Measurements from ENCODE around the gene SIDT1. TPM values are rescaled to one million over a fixed set of nuclear protein-coding genes. Genes with fewer than 3 reads are reported as not detected.
A peak's percentile ranks its signal among the peaks of the same experiment; 100 is the strongest.
"Not testable (repeated sequence)": the region's sequence is repeated elsewhere in the genome, so short reads cannot be mapped to it uniquely, and the experiment has no call there.

The SIDT1 gene
- polyA plus RNA-seq, 3 donors = 2.4 to 3.9 (median 2.7) TPM

DNA sequence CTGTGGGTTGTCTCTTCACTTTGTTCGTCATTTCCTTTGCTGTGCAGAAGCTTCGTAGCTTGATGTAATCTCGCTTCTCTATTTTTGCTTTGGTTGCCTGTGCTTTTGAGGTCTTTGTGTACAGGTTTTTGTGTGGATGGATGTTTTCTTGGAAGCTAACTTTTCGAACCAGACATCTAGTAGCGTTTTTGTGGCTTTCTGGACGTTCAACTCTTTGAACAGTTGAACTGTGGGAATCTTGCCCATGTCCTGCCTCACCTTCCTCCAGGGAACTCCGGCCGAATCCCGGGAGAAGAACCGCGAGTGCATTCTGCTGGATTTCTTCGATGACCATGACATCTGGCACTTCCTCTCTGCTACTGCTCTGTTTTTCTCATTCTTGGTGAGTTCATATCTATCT lies 93.5 kb downstream of the SIDT1 start:
- DNase-seq (ENCODE audit: extremely low read depth in 1 of 11, low read depth in 9 of 11, low spot score in 4 of 11) = no peak

DNA sequence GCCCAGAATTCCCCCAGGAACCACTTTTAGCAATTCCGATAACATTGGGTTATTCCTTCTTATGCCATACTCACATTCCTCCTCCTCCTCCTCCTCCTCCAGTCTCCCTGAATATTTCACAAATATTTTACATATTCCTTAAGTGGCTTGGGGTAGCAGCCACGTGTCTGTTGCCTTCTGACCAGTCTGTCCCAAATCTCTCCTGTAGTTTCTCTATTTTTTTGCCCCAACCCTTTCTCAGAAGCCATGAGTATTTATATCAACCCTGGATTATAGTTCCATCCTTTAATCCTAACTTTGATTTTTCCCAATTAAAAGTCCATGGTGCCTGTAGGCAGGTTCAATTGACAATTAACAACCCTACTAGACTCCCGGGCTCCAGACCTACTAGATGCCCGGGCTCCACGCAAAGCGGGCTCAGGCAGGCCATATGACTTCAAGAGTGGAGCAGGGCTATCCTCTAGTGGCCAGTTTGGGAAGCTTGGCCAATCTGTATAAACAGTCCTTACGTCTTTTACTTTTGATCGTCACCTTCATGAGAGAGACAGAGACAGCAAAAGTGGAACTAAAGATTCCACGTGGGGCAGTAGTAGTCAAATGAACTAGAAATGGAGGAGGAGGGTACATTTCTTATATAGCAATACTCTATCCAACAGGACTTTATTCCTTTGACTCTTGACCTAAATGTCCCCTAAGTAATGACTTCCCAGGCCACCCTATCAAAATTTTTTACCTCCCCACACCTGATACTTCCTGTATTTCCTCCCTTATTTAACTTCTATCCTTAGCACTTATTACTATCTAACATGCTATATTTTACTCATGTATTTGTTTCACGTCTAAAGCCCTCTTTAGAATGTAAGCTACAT lies 94.4 kb downstream of the SIDT1 start:
- peak in 6 of 11 donors; percentile 25 to 43 (median 37) for DNase-seq (ENCODE audit: extremely low read depth in 1 of 11, low read depth in 9 of 11, low spot score in 4 of 11)

DNA sequence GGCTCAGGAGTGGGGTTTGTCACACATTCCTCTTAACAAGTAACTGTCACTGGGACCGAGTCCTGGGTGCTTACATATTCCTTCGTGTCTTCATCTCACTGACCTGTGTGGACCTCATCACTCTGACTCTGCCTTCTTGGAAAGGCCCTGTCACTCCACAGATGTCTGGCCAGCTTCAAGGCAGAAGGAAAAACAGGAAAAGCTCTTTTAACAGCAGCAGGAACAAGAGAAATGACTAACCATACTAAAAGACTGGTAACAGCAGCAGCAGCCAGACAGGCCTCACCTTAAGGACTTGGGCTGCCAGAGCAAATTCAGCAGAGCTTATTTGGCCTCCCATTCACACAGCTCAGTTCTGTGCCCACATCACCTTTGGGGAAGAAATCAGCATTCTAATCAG lies 96.0 kb downstream of the SIDT1 start:
- DNase-seq (ENCODE audit: extremely low read depth in 1 of 11, low read depth in 9 of 11, low spot score in 4 of 11) = no peak

DNA sequence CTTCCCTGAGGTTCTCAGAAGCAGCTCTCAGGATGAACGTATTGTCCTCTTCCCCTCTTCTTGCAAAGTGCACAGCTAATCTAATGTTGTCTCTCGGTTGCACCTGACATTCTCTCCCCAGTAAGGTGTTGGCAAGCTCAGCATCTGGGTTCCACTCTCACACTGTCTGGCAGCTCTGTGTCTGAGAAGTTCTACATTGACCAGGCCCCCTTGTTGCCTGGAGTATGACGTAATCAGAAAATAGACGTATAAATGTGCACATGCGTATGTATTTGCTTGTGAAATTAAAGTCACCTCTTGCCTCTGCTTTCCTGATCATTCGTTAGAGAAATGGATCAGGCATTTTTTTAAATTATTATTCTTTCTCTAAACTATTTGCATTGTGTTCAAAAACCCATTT lies 96.4 kb downstream of the SIDT1 start:
- DNase-seq (ENCODE audit: extremely low read depth in 1 of 11, low read depth in 9 of 11, low spot score in 4 of 11) = no peak

- DNase-seq (ENCODE audit: extremely low read depth in 1 of 11, low read depth in 9 of 11, low spot score in 4 of 11) = peak in 6 of 11 donors; percentile 23 to 58 (median 48)
These were observed 97.4 kb downstream of the SIDT1 start for GRCh38 chr3:113629584-113630421.

- no peak for DNase-seq (ENCODE audit: extremely low read depth in 1 of 11, low read depth in 9 of 11, low spot score in 4 of 11)
These were observed 98.7 kb downstream of the SIDT1 start for GRCh38 chr3:113630956-113631542.

- DNase-seq (ENCODE audit: extremely low read depth in 1 of 11, low read depth in 9 of 11, low spot score in 4 of 11) = no peak
These were observed 99.2 kb downstream of the SIDT1 start for GRCh38 chr3:113631573-113631972.

GRCh38 chr3:113634782-113635474 lies 102.6 kb downstream of the SIDT1 start:
- no peak for DNase-seq (ENCODE audit: extremely low read depth in 1 of 11, low read depth in 9 of 11, low spot score in 4 of 11)

GRCh38 chr3:113636034-113636433 lies 103.7 kb downstream of the SIDT1 start:
- not testable (repeated sequence) for DNase-seq (ENCODE audit: extremely low read depth in 1 of 11, low read depth in 9 of 11, low spot score in 4 of 11)

GRCh38 chr3:113637756-113638155 lies 105.4 kb downstream of the SIDT1 start:
- DNase-seq (ENCODE audit: extremely low read depth in 1 of 11, low read depth in 9 of 11, low spot score in 4 of 11) = no peak

DNA sequence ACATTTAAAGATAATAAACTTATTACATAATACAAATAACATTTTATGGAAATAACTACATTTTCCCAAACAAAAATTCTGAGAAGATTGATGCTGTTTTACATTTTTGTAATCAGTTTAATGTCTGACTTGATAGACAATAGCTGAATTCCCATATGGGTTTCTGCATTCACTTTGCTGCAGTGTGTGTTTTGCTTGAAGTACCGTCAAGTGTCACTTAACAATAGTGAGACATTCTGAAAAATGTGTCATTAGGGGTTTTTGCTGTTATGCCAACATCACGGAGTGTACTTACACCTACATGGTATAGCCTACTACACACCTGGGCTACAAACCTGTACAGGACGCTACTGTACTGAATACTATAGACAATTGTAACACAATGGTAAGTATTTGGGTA lies 106.6 kb downstream of the SIDT1 start:
- DNase-seq (ENCODE audit: extremely low read depth in 1 of 11, low read depth in 9 of 11, low spot score in 4 of 11) = no peak

GRCh38 chr3:113643583-113643982 lies 111.2 kb downstream of the SIDT1 start:
- no peak for DNase-seq (ENCODE audit: extremely low read depth in 1 of 11, low read depth in 9 of 11, low spot score in 4 of 11)

DNA sequence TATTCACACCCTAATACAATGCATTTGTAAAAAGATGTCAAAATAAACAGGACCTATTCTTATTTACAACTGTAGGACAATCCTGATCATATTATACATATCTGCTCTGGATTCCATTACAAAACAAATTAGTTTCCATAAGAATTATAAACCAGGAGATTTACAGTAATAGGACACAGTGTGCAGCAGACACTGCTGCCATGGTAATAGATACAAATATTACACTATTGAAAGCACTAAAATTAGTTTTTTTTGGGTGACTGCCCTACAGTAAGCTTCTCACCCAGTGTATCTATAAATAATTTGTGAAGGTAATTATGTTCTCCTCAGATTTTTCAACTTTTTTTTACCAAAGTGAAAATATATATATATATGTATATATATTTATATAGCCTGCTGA lies 116.2 kb downstream of the SIDT1 start:
- no peak for DNase-seq (ENCODE audit: extremely low read depth in 1 of 11, low read depth in 9 of 11, low spot score in 4 of 11)

- DNase-seq (ENCODE audit: extremely low read depth in 1 of 11, low read depth in 9 of 11, low spot score in 4 of 11) = no peak
These were observed 117.0 kb downstream of the SIDT1 start for GRCh38 chr3:113649174-113649845.

DNA sequence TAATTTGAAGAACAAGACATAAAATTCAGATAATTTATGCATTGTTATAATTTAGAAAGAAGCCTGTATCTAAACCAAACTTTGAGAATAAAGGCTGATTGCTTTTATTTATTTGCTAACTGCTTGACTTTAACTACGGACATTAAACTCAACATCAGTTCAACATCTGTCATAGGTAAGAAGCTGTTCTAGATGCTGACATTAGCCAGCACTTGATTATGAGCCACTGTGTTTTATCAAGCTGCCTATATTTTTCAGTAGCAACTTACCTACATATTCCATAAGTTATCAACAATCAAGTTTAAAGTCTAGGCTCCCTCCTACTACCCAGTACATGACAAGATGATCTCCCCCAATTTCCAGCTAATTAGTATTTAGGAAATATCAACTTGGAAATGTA lies 122.0 kb downstream of the SIDT1 start:
- no peak for DNase-seq (ENCODE audit: extremely low read depth in 1 of 11, low read depth in 9 of 11, low spot score in 4 of 11)

DNA sequence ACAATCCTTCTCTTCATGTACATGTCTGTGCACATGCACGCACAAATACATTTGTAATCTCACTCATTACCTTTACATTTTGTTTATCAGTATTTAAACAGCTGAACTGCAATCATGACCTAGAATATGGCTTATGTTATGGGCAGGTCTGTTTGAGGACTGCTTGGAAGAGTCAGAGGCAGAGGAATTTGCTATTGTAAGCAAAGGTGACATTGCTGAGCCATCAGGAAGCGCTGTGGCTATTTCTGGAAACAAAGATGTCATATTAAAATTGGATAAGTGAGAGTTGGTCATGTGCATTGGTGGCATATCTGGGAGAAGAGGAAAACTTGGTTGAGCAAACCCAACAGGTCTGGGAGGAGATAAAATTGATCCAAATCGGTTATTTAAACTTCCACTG lies 122.5 kb downstream of the SIDT1 start:
- DNase-seq (ENCODE audit: extremely low read depth in 1 of 11, low read depth in 9 of 11, low spot score in 4 of 11) = no peak

GRCh38 chr3:113658107-113658506 lies 125.8 kb downstream of the SIDT1 start:
- DNase-seq (ENCODE audit: extremely low read depth in 1 of 11, low read depth in 9 of 11, low spot score in 4 of 11) = no peak

DNA sequence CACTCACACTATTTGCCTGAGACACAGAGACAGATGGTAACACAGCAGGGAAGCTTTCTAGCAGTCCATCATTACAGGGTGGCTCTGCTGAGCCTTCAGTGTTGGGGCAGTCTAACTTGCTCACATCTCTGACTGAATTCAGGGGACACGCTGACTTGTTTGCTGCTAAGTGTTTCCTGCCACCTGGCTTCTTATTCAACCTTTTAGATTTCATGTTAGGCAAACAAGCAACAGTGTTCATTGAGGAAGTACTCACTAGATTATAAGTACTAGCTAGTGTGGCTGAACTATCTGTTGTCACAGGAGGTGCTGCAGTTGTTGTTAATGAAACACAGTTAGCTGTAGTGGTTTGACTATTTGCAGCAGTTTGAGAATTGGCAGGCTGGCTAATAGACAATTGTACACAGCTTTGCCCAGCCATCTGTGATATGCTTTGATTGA lies 126.8 kb downstream of the SIDT1 start:
- no peak for DNase-seq (ENCODE audit: extremely low read depth in 1 of 11, low read depth in 9 of 11, low spot score in 4 of 11)

- no peak for DNase-seq (ENCODE audit: extremely low read depth in 1 of 11, low read depth in 9 of 11, low spot score in 4 of 11)
These were observed 127.6 kb downstream of the SIDT1 start for GRCh38 chr3:113659996-113660395.
